Activated T-helper 1 cell treated with anti-CD3 and anti-CD28 coated beads, Interleukin-12 subunit alpha, Interleukin-12 subunit beta, Interleukin-2, Interleukin-4 antibody, amounts not matched to agents 30 ng/mL and 10 ng/mL and 1 ng/mL, durations not matched to agents 14 hours and 24 hours and 36 hours (primary cell): Measurements from ENCODE around the gene SPP1. TPM values are rescaled to one million over a fixed set of nuclear protein-coding genes. Genes with fewer than 3 reads are reported as not detected.

Source experiments
- DNase-seq: peaks from one replicate; pipeline ENCODE4 v3.0.0; 2021; ENCODE audit warnings: low spot score
- H3K27ac Mint-ChIP-seq: one replicate; pipeline ENCODE4 v1.8.0; 2021; ENCODE audit warnings: mild to moderate bottlenecking, mixed read lengths
- H3K27me3 Mint-ChIP-seq: one replicate; pipeline ENCODE4 v1.8.0; 2022; ENCODE audit warnings: mild to moderate bottlenecking, moderate library complexity, mixed read lengths; ENCODE audit not compliant: insufficient read depth
- H3K36me3 Mint-ChIP-seq: one replicate; pipeline ENCODE4 v1.8.0; 2021; ENCODE audit warnings: low read depth, mixed read lengths
- H3K4me1 Mint-ChIP-seq: one replicate; pipeline ENCODE4 v1.8.0; 2021; ENCODE audit warnings: low read depth, mixed read lengths
- H3K4me3 Mint-ChIP-seq: one replicate; pipeline ENCODE4 v1.8.0; 2021; ENCODE audit warnings: mild to moderate bottlenecking, moderate library complexity, mixed read lengths
- H3K9me3 Mint-ChIP-seq: one replicate; pipeline ENCODE4 v1.8.0; 2021; ENCODE audit warnings: mixed read lengths
- intact Hi-C: fragments of 100-400 bp; cut with micrococcal nuclease; formaldehyde crosslinking; loops from one replicate; pipeline ENCODE4 v1.15.1; 2024
- total RNA-seq: library from RNA; stranded (reverse); gene quantifications from 2 replicates; pipeline ENCODE4 v1.2.3, GENCODE V29; 2022

Gene SPP1
- total RNA-seq, 1 donor from 2014 or later: 1.0 TPM

DNA sequence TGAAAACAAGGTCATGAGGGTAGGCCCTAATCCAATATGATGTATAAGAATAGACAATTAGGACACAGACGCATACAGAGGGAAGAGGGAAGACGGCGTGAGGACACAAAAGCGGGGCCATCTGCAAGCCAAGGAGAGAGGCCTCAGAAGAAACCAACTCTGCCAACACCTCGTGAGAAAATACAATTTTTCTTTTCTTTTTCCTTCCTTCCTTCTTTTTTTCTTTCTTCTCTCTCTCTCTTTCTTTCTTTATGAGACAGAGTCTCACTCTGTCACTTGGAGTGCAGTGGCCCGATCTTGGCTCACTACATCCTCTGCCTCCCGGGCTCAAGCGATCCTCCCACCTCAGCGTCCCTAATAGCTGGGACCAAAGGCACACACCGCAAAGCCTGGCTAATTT lies 30.4 kb downstream of the SPP1 start:
- Mint-ChIP-seq H3K27me3 (peaks cover 24% of the 10 kb centered on the region), H3K27ac (no peak overlapping the region), H3K36me3 (peaks cover 3% of the 10 kb centered on the region), H3K9me3 (no peaks in the 10 kb centered on the region), H3K4me3 (peak overlapping the region; percentile 83), H3K4me1 (peaks cover 25% of the 10 kb centered on the region)
- DNase-seq: no peak
- intact Hi-C loops: loop anchor here (5.0 to 10.0 kb wide), 5 partner anchors 276 to 1106 kb away; partner anchors contain the start of genes AFF1, PPM1K and TIGD2

DNA sequence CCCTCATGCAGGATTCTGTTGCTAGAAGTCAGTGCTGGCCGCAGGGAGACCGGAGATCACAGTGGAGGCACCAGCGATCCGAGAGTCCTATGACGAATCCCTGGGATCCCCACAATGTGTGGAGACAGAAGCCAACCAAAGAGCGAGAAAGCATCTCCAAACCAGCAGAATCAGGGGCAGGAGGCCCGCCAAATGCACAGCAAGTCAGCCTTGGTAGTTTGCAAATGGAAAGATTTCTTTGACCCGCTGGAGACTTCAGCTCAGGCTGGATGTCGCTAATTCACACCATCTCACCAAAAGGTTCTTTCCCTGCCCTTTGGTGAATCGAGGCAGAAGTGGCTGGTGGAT lies 31.4 kb downstream of the SPP1 start:
- Mint-ChIP-seq H3K4me3 (peak overlapping the region; percentile 83), H3K27me3 (peaks cover 20% of the 10 kb centered on the region), H3K4me1 (peaks cover 35% of the 10 kb centered on the region), H3K27ac (peak overlapping the region; percentile 64), H3K36me3 (peaks cover 3% of the 10 kb centered on the region), H3K9me3 (no peaks in the 10 kb centered on the region)
- no peak for DNase-seq
- intact Hi-C loops: loop anchor here (5.0 to 10.0 kb wide), 5 partner anchors 275 to 1105 kb away; partner anchors contain the start of genes AFF1, PPM1K and TIGD2

- Mint-ChIP-seq H3K9me3 (no peaks in the 10 kb centered on the region), H3K27ac (peak within 1 kb of the TSS; percentile 80), H3K27me3 (peaks cover 20% of the 10 kb centered on the region), H3K36me3 (peaks cover 3% of the 10 kb centered on the region), H3K4me3 (peak within 1 kb of the TSS; percentile 89), H3K4me1 (peaks cover 41% of the 10 kb centered on the region)
- intact Hi-C loops: loop anchor here (2.0 to 10.0 kb wide), 8 partner anchors 275 to 1105 kb away; partner anchors contain the start of genes AFF1, HERC3, HERC5 and PPM1K
- peak; percentile 79 for DNase-seq
Observed at GRCh38 chr4:88007304-88008121, 32.0 kb downstream of the SPP1 start, which contains the start of gene PKD2. PKD2 (plus strand) TSS chr4:88007635; CDS start chr4:88007734, 99 bp downstream.

DNA sequence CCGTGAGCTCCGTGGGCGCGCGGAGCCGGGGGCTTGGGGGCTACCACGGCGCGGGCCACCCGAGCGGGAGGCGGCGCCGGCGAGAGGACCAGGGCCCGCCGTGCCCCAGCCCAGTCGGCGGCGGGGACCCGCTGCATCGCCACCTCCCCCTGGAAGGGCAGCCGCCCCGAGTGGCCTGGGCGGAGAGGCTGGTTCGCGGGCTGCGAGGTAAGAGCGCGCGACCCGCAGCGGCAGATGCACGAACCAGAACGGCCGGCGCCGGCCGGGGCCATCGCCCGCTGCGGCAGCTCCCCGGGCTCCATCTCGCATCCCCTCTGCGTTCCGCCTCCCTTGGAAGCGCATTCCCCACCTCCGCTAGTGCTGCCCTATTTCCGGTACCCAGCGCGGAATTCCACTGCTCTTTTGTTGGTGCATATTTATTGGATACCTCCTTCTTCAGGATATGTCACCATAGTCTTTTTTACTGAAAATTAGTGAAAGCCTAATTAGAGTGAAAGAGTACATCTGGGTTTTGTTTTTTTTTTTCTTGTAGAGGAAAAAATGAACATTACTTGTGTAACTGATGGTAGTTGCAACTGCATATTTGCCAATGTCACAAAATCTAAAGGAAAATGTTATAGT lies 32.7 kb downstream of the SPP1 start:
- peaks cover 20% of the 10 kb centered on the region for H3K27me3 Mint-ChIP-seq
- intact Hi-C loops: loop anchor here (2.0 to 10.0 kb wide), 8 partner anchors 274 to 1104 kb away; partner anchors contain the start of genes AFF1, HERC3, HERC5 and PPM1K
- H3K4me3 Mint-ChIP-seq: peak overlapping the region; percentile 89
- DNase-seq: no peak
- H3K27ac Mint-ChIP-seq: peak overlapping the region; percentile 80
- peaks cover 3% of the 10 kb centered on the region for H3K36me3 Mint-ChIP-seq
- peaks cover 48% of the 10 kb centered on the region for H3K4me1 Mint-ChIP-seq
- no peaks in the 10 kb centered on the region for H3K9me3 Mint-ChIP-seq

- intact Hi-C loops: loop anchor here (2.0 to 10.0 kb wide), 8 partner anchors 274 to 1104 kb away; partner anchors contain the start of genes AFF1, HERC3, HERC5 and PPM1K
- H3K27ac Mint-ChIP-seq: peak overlapping the region; percentile 80
Observed at GRCh38 chr4:88008743-88009171, 33.2 kb downstream of the SPP1 start.

DNA sequence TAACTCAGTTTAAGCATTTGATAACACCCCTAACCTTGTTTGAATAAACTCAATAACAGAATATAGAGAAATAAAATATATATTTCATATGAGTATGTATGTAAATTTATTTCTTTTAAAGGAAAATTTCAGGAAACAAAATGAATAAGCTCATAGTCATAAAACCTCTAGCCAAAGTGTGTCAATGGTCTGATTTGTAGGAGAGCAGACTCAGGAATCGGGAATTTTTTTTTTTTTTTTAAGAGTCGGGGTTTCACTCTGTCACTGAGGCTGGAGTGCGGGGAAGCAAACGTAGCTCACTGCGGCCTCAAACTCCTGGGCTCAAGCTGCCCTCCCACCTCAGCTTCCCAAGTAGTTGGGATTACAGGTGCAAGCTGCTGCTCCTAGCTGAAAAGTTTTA lies 34.4 kb downstream of the SPP1 start:
- peaks cover 10% of the 10 kb centered on the region for H3K27me3 Mint-ChIP-seq
- H3K4me3 Mint-ChIP-seq: no peak overlapping the region
- intact Hi-C loops: loop anchor here (2.0 to 10.0 kb wide), 8 partner anchors 272 to 1102 kb away; partner anchors contain the start of genes AFF1, HERC3, HERC5 and PPM1K
- H3K36me3 Mint-ChIP-seq: peaks cover 5% of the 10 kb centered on the region
- no peaks in the 10 kb centered on the region for H3K9me3 Mint-ChIP-seq
- DNase-seq: no peak
- H3K4me1 Mint-ChIP-seq: peaks cover 54% of the 10 kb centered on the region
- H3K27ac Mint-ChIP-seq: no peak overlapping the region

More at GRCh38 chr4:88008743-88009171, 33.2 kb downstream of the SPP1 start:
- peaks cover 50% of the 10 kb centered on the region for H3K4me1 Mint-ChIP-seq
- H3K27me3 Mint-ChIP-seq: peaks cover 15% of the 10 kb centered on the region
- no peak for DNase-seq
- H3K9me3 Mint-ChIP-seq: no peaks in the 10 kb centered on the region
- peaks cover 5% of the 10 kb centered on the region for H3K36me3 Mint-ChIP-seq
- H3K4me3 Mint-ChIP-seq: peak overlapping the region; percentile 89

DNA sequence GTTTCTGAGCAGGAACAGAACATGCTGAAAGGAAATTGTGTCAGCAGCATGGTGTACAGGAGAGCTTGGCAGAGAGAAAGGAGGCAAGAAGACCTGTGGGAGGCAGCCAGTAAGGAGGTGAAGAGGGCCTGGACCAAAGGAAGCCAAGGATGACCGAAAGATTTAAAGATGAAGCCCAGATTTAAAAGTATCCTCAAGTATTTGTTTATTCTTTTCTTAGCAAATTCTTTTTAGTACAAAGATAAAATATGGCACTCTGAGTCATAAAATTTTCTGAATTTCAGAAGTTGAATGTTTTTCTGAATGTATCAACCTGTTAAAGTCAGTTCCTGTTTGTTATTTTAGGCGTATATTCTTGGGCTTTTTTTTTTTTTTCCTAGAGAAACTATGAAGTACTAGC lies 35.5 kb downstream of the SPP1 start:
- intact Hi-C loops: no loop called here
- Mint-ChIP-seq H3K4me1 (peaks cover 54% of the 10 kb centered on the region), H3K27me3 (peaks cover 6% of the 10 kb centered on the region), H3K9me3 (no peaks in the 10 kb centered on the region), H3K36me3 (peaks cover 5% of the 10 kb centered on the region), H3K4me3 (no peak overlapping the region), H3K27ac (no peak overlapping the region)
- DNase-seq: no peak

DNA sequence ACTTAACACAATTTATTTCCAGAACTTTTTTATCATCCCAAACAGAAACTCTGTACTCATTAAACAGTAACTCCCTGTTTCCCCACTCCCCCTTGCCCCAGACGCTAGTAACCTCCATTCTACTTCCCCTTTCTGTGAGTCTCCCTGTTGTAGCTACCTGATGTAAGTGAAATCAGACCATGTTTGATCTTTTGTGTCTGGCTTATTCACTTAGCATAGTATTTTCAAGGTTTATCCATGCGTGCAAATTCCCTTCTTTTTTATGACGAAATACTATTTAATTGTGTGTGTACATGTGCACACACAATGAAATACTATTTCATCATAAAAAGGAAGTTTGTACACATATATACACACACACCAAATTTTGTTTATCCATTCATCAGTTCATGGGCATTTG lies 37.1 kb downstream of the SPP1 start:
- intact Hi-C loops: no loop called here
- Mint-ChIP-seq H3K27me3 (no peaks in the 10 kb centered on the region), H3K4me1 (peaks cover 48% of the 10 kb centered on the region), H3K27ac (no peak overlapping the region), H3K36me3 (peaks cover 5% of the 10 kb centered on the region), H3K9me3 (no peaks in the 10 kb centered on the region), H3K4me3 (no peak overlapping the region)
- no peak for DNase-seq

DNA sequence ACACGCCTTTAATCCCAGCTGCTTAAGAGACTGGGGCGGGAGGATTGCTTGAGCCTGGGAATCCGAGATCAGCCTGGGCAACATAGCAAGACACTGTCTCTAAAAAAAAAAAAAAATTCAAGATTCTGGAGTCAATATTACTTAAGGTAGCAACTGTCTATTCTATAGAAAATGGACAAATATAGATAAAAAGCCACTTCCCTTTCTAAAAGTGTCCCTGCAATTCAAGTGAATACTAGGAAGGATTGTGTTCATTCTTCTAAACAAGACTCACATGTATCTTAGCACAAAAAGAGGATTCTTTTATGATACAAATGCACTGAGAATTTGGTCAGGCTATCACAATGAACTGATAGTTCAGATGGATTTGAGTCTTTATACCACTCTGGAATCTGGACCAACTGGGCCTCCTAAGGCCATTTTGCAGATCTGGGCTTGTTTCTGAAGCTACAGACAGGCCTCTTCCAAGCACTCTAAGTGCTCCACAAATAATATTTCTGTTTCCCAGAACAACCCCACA lies 38.9 kb downstream of the SPP1 start:
- H3K27me3 Mint-ChIP-seq: no peaks in the 10 kb centered on the region
- H3K9me3 Mint-ChIP-seq: no peaks in the 10 kb centered on the region
- H3K36me3 Mint-ChIP-seq: peaks cover 6% of the 10 kb centered on the region
- DNase-seq: no peak
- H3K4me1 Mint-ChIP-seq: peaks cover 37% of the 10 kb centered on the region
- intact Hi-C loops: no loop called here
- H3K4me3 Mint-ChIP-seq: no peak overlapping the region
- no peak overlapping the region for H3K27ac Mint-ChIP-seq

DNA sequence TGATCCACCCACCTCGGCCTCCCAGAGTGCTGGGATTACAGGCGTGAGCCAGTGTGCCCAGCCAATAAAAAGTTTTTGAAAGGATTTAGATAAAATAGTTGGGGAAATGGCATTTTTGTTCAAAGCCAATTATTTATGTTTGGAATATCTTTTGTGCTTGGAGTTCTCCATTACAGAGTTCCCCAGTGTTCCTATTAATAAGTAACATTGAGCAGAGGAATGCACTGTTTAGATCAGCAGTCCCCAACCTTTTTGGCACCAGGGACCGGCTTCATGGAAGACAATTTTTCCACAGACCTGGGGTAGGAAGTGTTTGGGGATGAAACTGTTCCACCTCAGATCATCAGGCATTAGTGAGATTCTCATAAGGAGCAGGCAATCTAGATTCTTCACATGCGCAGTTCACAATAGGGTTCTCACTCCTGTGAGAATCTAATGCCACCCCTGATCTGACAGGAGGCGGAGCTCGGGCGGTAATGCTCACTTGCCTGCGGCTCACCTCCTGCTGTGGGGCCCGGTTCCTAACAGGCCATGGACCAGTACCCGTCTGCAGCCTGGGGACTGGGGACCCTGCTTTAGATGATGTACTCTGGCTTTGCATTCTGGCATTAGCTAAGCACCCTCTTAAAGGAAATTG lies 40.3 kb downstream of the SPP1 start:
- Mint-ChIP-seq H3K4me1 (peaks cover 31% of the 10 kb centered on the region), H3K4me3 (no peak overlapping the region)

GRCh38 chr4:88017516-88018297 lies 42.2 kb downstream of the SPP1 start:
- no peaks in the 10 kb centered on the region for H3K27me3 Mint-ChIP-seq
- intact Hi-C loops: no loop called here
- peaks cover 7% of the 10 kb centered on the region for H3K36me3 Mint-ChIP-seq

More for the DNA sequence above, 40.3 kb downstream of the SPP1 start:
- Mint-ChIP-seq H3K27me3 (no peaks in the 10 kb centered on the region), H3K27ac (no peak overlapping the region), H3K9me3 (no peaks in the 10 kb centered on the region), H3K36me3 (peaks cover 4% of the 10 kb centered on the region)
- intact Hi-C loops: no loop called here
- no peak for DNase-seq

DNA sequence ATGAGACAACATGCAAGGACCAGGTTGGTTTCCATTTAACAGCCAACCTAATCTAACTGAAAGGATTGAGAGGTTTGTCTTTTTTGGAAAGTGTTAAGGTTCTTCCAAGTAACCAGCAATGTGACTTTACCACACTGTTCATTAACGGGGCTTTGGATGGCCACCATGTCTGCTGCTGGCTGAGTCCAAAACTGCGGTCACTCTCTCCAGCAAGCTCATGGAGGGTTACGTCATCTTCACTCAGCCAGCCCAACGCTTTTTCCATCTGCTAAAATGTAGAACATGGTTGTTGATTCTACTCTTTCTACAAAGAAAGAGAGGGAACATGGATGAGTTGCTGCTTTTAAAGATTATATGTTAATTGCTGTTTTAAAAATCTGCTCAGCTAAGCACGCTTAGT lies 43.0 kb downstream of the SPP1 start:
- H3K9me3 Mint-ChIP-seq: no peaks in the 10 kb centered on the region
- intact Hi-C loops: no loop called here
- H3K27me3 Mint-ChIP-seq: no peaks in the 10 kb centered on the region
- peaks cover 6% of the 10 kb centered on the region for H3K4me1 Mint-ChIP-seq
- no peak overlapping the region for H3K27ac Mint-ChIP-seq
- no peak overlapping the region for H3K4me3 Mint-ChIP-seq
- H3K36me3 Mint-ChIP-seq: peaks cover 8% of the 10 kb centered on the region
- no peak for DNase-seq

More at GRCh38 chr4:88017516-88018297, 42.2 kb downstream of the SPP1 start:
- DNase-seq: no peak
- no peak overlapping the region for H3K27ac Mint-ChIP-seq
- H3K9me3 Mint-ChIP-seq: no peaks in the 10 kb centered on the region
- H3K4me1 Mint-ChIP-seq: peaks cover 12% of the 10 kb centered on the region
- H3K4me3 Mint-ChIP-seq: no peak overlapping the region
